Upper lobe of right lung (tissue), 1 donor: ENCODE results near the gene EPHB6. TPM values are rescaled to one million over a fixed set of nuclear protein-coding genes. Genes with fewer than 3 reads are reported as not detected.

Experiments used
- ATAC-seq: fragments of 200-7000 bp; cut with Tn5 transposase; one replicate; pipeline ENCODE4 v1.9.1; 2020; ENCODE audit warnings: mild to moderate bottlenecking, moderate library complexity
- DNase-seq: peaks from one replicate; pipeline ENCODE4 v3.0.0-alpha.2; 2020
- H3K27ac ChIP-seq: fragments of 200-600 bp; one replicate; pipeline ENCODE4 v1.8.0; 2022
- H3K27me3 ChIP-seq: fragments of 200-600 bp; one replicate; pipeline ENCODE4 v1.8.0; 2022; ENCODE audit warnings: mild to moderate bottlenecking
- H3K36me3 ChIP-seq: fragments of 200-600 bp; one replicate; pipeline ENCODE4 v1.8.0; 2022
- H3K4me1 ChIP-seq: fragments of 200-600 bp; one replicate; pipeline ENCODE4 v1.8.0; 2022
- H3K4me3 ChIP-seq: fragments of 200-600 bp; one replicate; pipeline ENCODE4 v1.8.0; 2022; ENCODE audit warnings: mild to moderate bottlenecking
- H3K9me3 ChIP-seq: fragments of 200-600 bp; one replicate; pipeline ENCODE4 v1.8.0; 2022
- CTCF ChIP-seq: fragments of 200-600 bp; IDR thresholded peaks from one replicate; pipeline ENCODE4 v1.8.0; 2022; ENCODE audit warnings: antibody characterized with exemption
- intact Hi-C: fragments of 100-400 bp; cut with DNase I; formaldehyde crosslinking; loops from one replicate; pipeline ENCODE4 v1.11.0; 2022
- total RNA-seq: library from RNA; stranded (reverse); fragmentation: NEBNext Ultra II Directional; extraction: Animal tissue kit (Norgen Biotek cat#: 25700); gene quantifications from one replicate; pipeline ENCODE4 v1.2.1, GENCODE V29; 2021
- donor health status: DM: no; HTN: yes; CAD: no; lungs with severe emphysema.

Gene EPHB6
- total RNA-seq, 1 donor from 2014 or later, result 12.8 TPM

- H3K36me3 ChIP-seq, result no peaks in the 10 kb centered on the region
- no peaks in the 10 kb centered on the region for H3K27me3 ChIP-seq
- no peak for TF ChIP-seq CTCF
- intact Hi-C loops, result no loop called here
- no peak overlapping the region for H3K4me3 ChIP-seq
- DNase-seq (no peak), ATAC-seq (no peak)
- H3K4me1 ChIP-seq, result no peaks in the 10 kb centered on the region
- H3K27ac ChIP-seq, result no peak overlapping the region
- H3K9me3 ChIP-seq, result no peaks in the 10 kb centered on the region
Observed at GRCh38 chr7:142867398-142868187, 12.7 kb downstream of the EPHB6 start.

- H3K36me3 ChIP-seq, result no peaks in the 10 kb centered on the region
- H3K27ac ChIP-seq, result no peak overlapping the region
- no peak overlapping the region for H3K4me3 ChIP-seq
- no peaks in the 10 kb centered on the region for H3K4me1 ChIP-seq
- H3K9me3 ChIP-seq, result no peaks in the 10 kb centered on the region
- no peak for ATAC-seq
- TF ChIP-seq CTCF, result no peak
- no peak for DNase-seq
- intact Hi-C loops, result no loop called here
- no peaks in the 10 kb centered on the region for H3K27me3 ChIP-seq
Observed at GRCh38 chr7:142868188-142868985, 13.5 kb downstream of the EPHB6 start.

GRCh38 chr7:142868986-142869415, 14.1 kb downstream of the EPHB6 start:
- Histone ChIP-seq H3K4me3 (no peak overlapping the region), H3K4me1 (no peaks in the 10 kb centered on the region), H3K36me3 (no peaks in the 10 kb centered on the region), H3K27ac (no peak overlapping the region), H3K27me3 (no peaks in the 10 kb centered on the region), H3K9me3 (no peaks in the 10 kb centered on the region)
- ATAC-seq, result no peak
- no peak for DNase-seq
- intact Hi-C loops, result no loop called here
- TF ChIP-seq CTCF, result no peak

- Histone ChIP-seq H3K4me1 (no peaks in the 10 kb centered on the region), H3K36me3 (no peaks in the 10 kb centered on the region), H3K9me3 (no peaks in the 10 kb centered on the region), H3K27me3 (no peaks in the 10 kb centered on the region), H3K4me3 (no peak overlapping the region), H3K27ac (no peak overlapping the region)
- intact Hi-C loops, result no loop called here
- TF ChIP-seq CTCF, result no peak
- ATAC-seq, result no peak
- DNase-seq, result no peak
Observed at GRCh38 chr7:142869434-142869833, 14.6 kb downstream of the EPHB6 start.

GRCh38 chr7:142870147-142870559, 15.3 kb downstream of the EPHB6 start:
- no peak overlapping the region for H3K27ac ChIP-seq
- TF ChIP-seq CTCF, result no peak
- no peaks in the 10 kb centered on the region for H3K27me3 ChIP-seq
- H3K4me1 ChIP-seq, result no peaks in the 10 kb centered on the region
- no peaks in the 10 kb centered on the region for H3K9me3 ChIP-seq
- no peaks in the 10 kb centered on the region for H3K36me3 ChIP-seq
- DNase-seq, result no peak
- no peak overlapping the region for H3K4me3 ChIP-seq
- ATAC-seq, result no peak
- intact Hi-C loops, result no loop called here
